AG09309 (cell line): ENCODE data around the gene HESX1.

Source experiments
- DNase-seq: peaks from one replicate; pipeline ENCODE4 v3.0.0-alpha.2; 2010; ENCODE audit warnings: low read depth
- H3K4me3 ChIP-seq: 2 replicates; pipeline ENCODE4 v1.5.1; 2011; ENCODE audit warnings: mild to moderate bottlenecking, low read depth, low read length, moderate library complexity; ENCODE audit not compliant: control insufficient read depth
- TF ChIP-seq, protein P1 (sequence below): IDR thresholded peaks from 2 replicates; pipeline ENCODE4 v1.5.1; 2011; ENCODE audit warnings: mild to moderate bottlenecking, low read depth, low read length, inconsistent platforms; ENCODE audit not compliant: insufficient read depth, control insufficient read depth; ENCODE audit errors: missing control alignments

HESX1 gene

DNA sequence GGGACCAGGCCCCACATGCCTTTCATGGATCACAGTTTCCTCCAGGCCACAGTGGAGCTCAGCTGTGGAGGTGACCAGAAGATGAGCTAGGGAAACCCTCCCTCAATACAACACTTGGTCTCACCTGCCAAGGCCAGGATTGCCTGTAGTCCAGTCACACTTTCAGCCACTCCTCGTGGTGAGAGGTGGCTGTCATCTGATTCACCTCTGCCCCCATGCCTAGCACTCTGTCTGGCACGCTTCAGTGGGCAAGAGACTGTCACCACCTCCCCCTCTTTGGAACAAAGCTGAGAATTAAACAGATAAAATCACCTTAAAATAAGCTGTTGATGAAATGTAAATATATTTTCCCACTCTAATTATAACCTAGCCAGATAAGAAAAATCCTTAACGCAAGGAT, 30.7 kb downstream of the HESX1 start:
- no peak for DNase-seq
- H3K4me3 ChIP-seq: no peak overlapping the region
- TF ChIP-seq, protein P1, sequence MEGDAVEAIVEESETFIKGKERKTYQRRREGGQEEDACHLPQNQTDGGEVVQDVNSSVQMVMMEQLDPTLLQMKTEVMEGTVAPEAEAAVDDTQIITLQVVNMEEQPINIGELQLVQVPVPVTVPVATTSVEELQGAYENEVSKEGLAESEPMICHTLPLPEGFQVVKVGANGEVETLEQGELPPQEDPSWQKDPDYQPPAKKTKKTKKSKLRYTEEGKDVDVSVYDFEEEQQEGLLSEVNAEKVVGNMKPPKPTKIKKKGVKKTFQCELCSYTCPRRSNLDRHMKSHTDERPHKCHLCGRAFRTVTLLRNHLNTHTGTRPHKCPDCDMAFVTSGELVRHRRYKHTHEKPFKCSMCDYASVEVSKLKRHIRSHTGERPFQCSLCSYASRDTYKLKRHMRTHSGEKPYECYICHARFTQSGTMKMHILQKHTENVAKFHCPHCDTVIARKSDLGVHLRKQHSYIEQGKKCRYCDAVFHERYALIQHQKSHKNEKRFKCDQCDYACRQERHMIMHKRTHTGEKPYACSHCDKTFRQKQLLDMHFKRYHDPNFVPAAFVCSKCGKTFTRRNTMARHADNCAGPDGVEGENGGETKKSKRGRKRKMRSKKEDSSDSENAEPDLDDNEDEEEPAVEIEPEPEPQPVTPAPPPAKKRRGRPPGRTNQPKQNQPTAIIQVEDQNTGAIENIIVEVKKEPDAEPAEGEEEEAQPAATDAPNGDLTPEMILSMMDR: no peak

DNA sequence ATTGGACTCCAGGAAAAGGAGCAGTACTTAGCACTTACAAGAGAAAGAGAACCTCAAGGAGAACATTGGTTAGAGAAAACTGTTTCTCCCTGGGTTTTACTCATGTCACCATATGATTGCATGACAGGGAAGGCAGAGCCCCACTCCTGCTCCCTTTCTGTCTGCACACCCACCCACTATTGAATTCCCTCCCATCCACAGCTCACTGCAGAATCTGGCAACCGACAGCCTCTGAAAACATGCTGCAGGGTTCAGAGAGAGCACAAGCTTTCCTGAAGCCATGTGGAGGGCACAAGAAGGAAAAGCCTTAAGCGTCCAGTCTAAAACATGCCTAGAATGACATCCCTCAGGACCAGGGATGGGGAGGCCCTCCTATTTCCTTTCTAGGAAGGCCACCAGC, 31.6 kb downstream of the HESX1 start:
- no peak overlapping the region for H3K4me3 ChIP-seq
- DNase-seq: no peak
- TF ChIP-seq, protein P1: no peak

DNA sequence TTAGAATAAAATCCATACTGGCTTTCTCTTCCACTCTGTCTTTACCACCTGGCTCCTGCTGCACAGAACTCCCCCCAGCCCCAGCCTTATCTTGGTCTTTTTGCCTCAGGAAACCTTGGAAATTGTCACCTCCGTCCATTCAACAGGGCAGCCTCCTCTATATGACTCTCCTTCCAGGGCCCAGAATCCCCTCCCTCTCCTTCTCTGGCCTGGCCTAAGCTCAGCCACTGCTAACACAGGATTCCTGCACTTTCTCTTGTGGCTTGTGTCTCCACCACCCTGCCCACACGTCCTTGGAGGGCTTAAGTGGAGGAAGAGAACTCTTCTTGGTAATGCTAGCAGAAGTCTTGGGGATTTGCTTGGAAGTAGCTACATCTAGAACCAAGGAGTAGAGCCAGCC, 33.1 kb downstream of the HESX1 start:
- TF ChIP-seq, protein P1: no peak

DNA sequence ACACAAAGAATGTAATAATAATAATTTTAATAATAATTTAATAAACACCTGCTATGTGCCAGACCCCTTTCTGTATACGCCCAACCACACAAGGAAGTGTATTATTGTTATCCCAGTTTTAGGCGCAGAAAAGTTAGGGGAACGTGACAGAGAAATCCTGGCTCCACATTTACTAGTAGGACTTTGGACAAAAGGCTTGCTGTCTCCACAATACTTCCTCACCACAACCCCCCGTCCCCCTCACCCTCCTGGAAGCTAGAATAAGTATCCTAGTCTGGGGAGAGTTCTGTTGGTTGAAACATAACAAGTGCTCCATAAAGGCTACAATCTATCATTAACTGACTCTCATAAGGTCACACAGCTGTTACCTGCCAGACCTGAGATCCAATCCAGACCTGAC, 34.1 kb downstream of the HESX1 start:
- TF ChIP-seq, protein P1: no peak
- no peak for DNase-seq
- no peak overlapping the region for H3K4me3 ChIP-seq

More for the DNA sequence above, 33.1 kb downstream of the HESX1 start:
- no peak for DNase-seq
- no peak overlapping the region for H3K4me3 ChIP-seq

DNA sequence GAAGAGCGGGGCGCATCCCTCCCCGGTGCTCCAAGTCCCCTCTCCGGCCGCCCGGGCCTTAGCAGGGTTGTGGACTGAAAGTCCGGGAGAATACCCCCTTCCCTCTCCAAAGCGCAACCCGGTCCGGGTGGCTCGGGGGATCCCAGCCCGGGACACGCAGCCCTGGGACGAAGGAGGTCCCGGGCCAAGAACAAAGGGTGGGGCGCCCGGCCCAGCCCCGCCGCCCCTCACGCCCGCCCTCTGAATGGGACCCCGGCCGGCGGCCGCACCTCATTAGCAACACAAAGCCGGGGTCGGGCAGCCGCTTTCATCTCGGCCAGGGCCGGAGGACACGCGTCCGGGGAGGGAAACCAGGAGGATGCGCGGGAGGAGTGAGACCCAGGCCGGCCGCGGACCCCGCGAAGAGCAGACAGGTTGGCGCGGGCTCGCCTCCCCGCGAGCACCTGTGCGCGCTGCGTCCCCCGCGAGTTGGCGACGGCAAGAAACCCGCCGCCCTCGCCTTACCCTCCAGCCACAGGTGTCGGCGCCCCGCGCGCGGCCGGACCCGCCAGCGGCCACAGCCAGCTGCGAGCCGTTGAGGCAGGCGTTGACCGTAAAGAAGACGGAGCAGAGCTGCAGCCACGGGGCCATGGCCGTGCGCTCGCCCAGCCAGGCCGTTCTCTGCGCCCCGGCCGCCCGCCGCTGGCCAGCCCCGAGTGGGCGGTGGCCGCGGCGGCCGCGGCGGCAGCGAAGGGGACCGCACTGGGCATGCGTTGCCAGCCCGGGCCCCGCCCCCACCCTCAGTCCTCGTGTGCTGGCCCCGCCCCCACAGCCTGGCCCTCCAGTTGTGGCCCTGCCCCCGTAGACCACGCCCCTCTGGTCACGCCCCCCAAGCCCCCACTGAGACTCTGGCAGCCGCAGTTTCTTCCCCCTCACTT, 34.9 kb downstream of the HESX1 start, which contains the start of gene IL17RD:
Gene IL17RD (minus strand): TSS at position 697 of the 917 bp plus-strand sequence. CDS start 67 bp downstream, at position 630.
- TF ChIP-seq, protein P1: no peak
- peak within 1 kb of the TSS; percentile 45 for H3K4me3 ChIP-seq
- DNase-seq: no peak

- DNase-seq: no peak
- peak overlapping the region; percentile 45 for H3K4me3 ChIP-seq
- TF ChIP-seq, protein P1: no peak
Observed at GRCh38 chr3:57164217-57164656, 35.5 kb downstream of the HESX1 start.

- no peak overlapping the region for H3K4me3 ChIP-seq
- DNase-seq: no peak
- TF ChIP-seq, protein P1: no peak
Observed at GRCh38 chr3:57163751-57164150, 36.0 kb downstream of the HESX1 start.
